HG03045 (cell line): Measurements from ENCODE around the gene MYL7.

Source experiments
- ATAC-seq: cut with Tn5 transposase; IDR thresholded peaks from one replicate; pipeline ENCODE4 v1.9.1; 2021; ENCODE audit warnings: mild to moderate bottlenecking, moderate library complexity; ENCODE audit not compliant: unreplicated experiment

The MYL7 gene

GRCh38 chr7:44112997-44113763 lies 28.0 kb downstream of the MYL7 start:
- ATAC-seq, result no peak

- no peak for ATAC-seq
These were observed 28.7 kb downstream of the MYL7 start for GRCh38 chr7:44112231-44112996.

- no peak for ATAC-seq
These were observed 29.4 kb downstream of the MYL7 start for GRCh38 chr7:44111761-44112160.

- no peak for ATAC-seq
These were observed 30.2 kb downstream of the MYL7 start for GRCh38 chr7:44110719-44111635.

GRCh38 chr7:44109991-44110390 lies 31.1 kb downstream of the MYL7 start:
- no peak for ATAC-seq

- ATAC-seq, result no peak
These were observed 32.1 kb downstream of the MYL7 start for GRCh38 chr7:44108768-44109750.

- ATAC-seq, result no peak
These were observed 33.0 kb downstream of the MYL7 start for GRCh38 chr7:44107961-44108767.

- no peak for ATAC-seq
These were observed 33.8 kb downstream of the MYL7 start for GRCh38 chr7:44107116-44107960.

GRCh38 chr7:44106311-44107065 lies 34.6 kb downstream of the MYL7 start:
- no peak for ATAC-seq

GRCh38 chr7:44105832-44106231 lies 35.3 kb downstream of the MYL7 start:
- no peak for ATAC-seq

- ATAC-seq, result no peak
These were observed 36.0 kb downstream of the MYL7 start for GRCh38 chr7:44104860-44105771.

GRCh38 chr7:44103923-44104859 lies 36.9 kb downstream of the MYL7 start, which contains the start of gene AEBP1:
Gene AEBP1, plus strand, starts transcription at chr7:44104345. Its CDS starts 321 bp downstream, at chr7:44104666.
- ATAC-seq, result no peak

- ATAC-seq, result no peak
These were observed 37.6 kb downstream of the MYL7 start for GRCh38 chr7:44103566-44103922.

- no peak for ATAC-seq
These were observed 38.1 kb downstream of the MYL7 start for GRCh38 chr7:44102846-44103565.
